ENCODE data around the gene ENOX1. TPM values are rescaled to one million over a fixed set of nuclear protein-coding genes. Genes with fewer than 3 reads are reported as not detected.

ENOX1 gene
- polyA plus RNA-seq, 2 of the 4 experiments (the other 2 are of a cell fraction) = 0.28 to 0.41 TPM

DNA sequence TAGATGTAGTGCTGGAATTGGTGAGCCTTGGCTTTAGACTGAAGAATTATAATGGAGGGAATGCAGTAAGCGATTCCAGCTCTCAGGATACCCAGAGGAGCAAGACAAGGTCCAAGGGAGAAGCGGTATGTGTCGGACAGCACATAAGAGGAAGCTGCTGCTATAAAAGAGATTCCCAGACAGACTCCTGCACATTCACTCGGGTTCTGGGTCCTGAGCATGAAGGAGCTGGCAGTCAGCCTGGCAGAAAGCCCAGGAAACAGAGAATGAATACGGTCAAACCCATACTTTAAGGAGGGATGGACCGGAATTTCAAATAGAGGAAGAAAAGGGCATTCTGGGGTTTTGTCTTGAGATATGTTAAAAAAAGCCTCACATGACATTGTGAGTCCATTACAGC lies 455.1 kb downstream of the ENOX1 start (continued):
- TF ChIP-seq, protein P1, sequence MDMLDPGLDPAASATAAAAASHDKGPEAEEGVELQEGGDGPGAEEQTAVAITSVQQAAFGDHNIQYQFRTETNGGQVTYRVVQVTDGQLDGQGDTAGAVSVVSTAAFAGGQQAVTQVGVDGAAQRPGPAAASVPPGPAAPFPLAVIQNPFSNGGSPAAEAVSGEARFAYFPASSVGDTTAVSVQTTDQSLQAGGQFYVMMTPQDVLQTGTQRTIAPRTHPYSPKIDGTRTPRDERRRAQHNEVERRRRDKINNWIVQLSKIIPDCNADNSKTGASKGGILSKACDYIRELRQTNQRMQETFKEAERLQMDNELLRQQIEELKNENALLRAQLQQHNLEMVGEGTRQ (IDR thresholded peaks at IDR 0.05) = no peak
- TF ChIP-seq PHF8 (IDR thresholded peaks at IDR 0.05; ENCODE audit: borderline replicate concordance, low read depth) (no peak), RCOR1 (IDR thresholded peaks at IDR 0.05; ENCODE audit: low read depth, low read length) (no peak), KDM5A (IDR thresholded peaks at IDR 0.05) (no peak), EP300 (IDR thresholded peaks at IDR 0.05) (no peak), CEBPB (IDR thresholded peaks at IDR 0.05) (no peak), KDM1A (IDR thresholded peaks at IDR 0.05; ENCODE audit: low read depth) (no peak), JUNB (IDR thresholded peaks at IDR 0.05) (no peak), EHMT2 (IDR thresholded peaks at IDR 0.05; ENCODE audit: low read depth) (no peak)
- TF ChIP-seq, protein P2, sequence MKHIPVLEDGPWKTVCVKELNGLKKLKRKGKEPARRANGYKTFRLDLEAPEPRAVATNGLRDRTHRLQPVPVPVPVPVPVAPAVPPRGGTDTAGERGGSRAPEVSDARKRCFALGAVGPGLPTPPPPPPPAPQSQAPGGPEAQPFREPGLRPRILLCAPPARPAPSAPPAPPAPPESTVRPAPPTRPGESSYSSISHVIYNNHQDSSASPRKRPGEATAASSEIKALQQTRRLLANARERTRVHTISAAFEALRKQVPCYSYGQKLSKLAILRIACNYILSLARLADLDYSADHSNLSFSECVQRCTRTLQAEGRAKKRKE (CRISPR knock-in tag; IDR thresholded peaks at IDR 0.05; ENCODE audit: low read depth) = no peak

DNA sequence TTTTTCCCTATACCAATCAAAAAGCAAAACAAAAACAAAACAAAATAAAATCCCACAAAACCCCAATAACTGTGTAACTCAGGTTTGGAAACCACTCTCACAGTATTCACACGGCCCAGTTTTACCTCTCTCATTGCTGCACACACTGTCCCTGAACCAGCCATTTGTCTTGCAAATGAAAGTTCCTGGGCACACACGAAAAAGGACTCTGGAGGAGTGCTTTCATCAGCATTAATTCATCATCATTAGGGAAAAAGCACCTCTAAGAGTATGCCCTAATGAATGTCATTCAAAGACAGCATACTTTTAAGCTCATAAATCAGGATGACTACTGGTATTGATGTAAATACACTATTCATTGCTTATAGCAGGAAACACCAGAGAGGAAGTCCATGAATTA lies 457.1 kb downstream of the ENOX1 start:
- DNase-seq (ENCODE audit: low read depth in 1 of 2, low spot score in 1 of 2) (no peak), ATAC-seq (no peak), FAIRE-seq (no peak)
- Histone ChIP-seq H3K4me1 (no peaks in the 10 kb centered on the region), H3K4me2 (no peak overlapping the region), H3K4me3 (no peak overlapping the region), H3K9me3 (no peaks in the 10 kb centered on the region), H3K27ac (no peak overlapping the region)
- CTCF ChIA-PET = no interaction called here
- POLR2A ChIA-PET = no interaction called here
- TF ChIP-seq CBX8 (IDR thresholded peaks at IDR 0.05) = no peak
- no peak for TF ChIP-seq EHMT2 (IDR thresholded peaks at IDR 0.05; ENCODE audit: low read depth)
- TF ChIP-seq POLR2A (IDR thresholded peaks at IDR 0.05; ENCODE audit: low read length) = no peak
- TF ChIP-seq JUN (IDR thresholded peaks at IDR 0.05) = no peak
- TF ChIP-seq NFE2L2 (conservative IDR thresholded peaks at IDR 0.05; ENCODE audit: low read length) = no peak
- no peak for TF ChIP-seq NPAS2 (CRISPR knock-in tag; IDR thresholded peaks at IDR 0.05; ENCODE audit: borderline replicate concordance)
- TF ChIP-seq, protein P3, sequence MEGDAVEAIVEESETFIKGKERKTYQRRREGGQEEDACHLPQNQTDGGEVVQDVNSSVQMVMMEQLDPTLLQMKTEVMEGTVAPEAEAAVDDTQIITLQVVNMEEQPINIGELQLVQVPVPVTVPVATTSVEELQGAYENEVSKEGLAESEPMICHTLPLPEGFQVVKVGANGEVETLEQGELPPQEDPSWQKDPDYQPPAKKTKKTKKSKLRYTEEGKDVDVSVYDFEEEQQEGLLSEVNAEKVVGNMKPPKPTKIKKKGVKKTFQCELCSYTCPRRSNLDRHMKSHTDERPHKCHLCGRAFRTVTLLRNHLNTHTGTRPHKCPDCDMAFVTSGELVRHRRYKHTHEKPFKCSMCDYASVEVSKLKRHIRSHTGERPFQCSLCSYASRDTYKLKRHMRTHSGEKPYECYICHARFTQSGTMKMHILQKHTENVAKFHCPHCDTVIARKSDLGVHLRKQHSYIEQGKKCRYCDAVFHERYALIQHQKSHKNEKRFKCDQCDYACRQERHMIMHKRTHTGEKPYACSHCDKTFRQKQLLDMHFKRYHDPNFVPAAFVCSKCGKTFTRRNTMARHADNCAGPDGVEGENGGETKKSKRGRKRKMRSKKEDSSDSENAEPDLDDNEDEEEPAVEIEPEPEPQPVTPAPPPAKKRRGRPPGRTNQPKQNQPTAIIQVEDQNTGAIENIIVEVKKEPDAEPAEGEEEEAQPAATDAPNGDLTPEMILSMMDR (IDR thresholded peaks at IDR 0.05) = no peak
- TF ChIP-seq, protein P4, sequence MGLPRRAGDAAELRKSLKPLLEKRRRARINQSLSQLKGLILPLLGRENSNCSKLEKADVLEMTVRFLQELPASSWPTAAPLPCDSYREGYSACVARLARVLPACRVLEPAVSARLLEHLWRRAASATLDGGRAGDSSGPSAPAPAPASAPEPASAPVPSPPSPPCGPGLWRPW (IDR thresholded peaks at IDR 0.05) = no peak
- TF ChIP-seq, protein P1 (IDR thresholded peaks at IDR 0.05) = no peak
- no peak for TF ChIP-seq MYC (IDR thresholded peaks at IDR 0.05; ENCODE audit: borderline replicate concordance, low read length)
- TF ChIP-seq KDM5A (IDR thresholded peaks at IDR 0.05) = no peak
- TF ChIP-seq CEBPB (IDR thresholded peaks at IDR 0.05) = no peak
- TF ChIP-seq SMC3 (IDR thresholded peaks at IDR 0.05) = no peak
- TF ChIP-seq, protein P5, sequence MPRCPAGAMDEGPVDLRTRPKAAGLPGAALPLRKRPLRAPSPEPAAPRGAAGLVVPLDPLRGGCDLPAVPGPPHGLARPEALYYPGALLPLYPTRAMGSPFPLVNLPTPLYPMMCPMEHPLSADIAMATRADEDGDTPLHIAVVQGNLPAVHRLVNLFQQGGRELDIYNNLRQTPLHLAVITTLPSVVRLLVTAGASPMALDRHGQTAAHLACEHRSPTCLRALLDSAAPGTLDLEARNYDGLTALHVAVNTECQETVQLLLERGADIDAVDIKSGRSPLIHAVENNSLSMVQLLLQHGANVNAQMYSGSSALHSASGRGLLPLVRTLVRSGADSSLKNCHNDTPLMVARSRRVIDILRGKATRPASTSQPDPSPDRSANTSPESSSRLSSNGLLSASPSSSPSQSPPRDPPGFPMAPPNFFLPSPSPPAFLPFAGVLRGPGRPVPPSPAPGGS (IDR thresholded peaks at IDR 0.05) = no peak
- no peak for TF ChIP-seq HOXB13 (CRISPR knock-in tag; IDR thresholded peaks at IDR 0.05; ENCODE audit: low read depth)
- TF ChIP-seq HEYL (CRISPR knock-in tag; IDR thresholded peaks at IDR 0.05) = no peak
- TF ChIP-seq NR3C1 (IDR thresholded peaks at IDR 0.05) = no peak
- TF ChIP-seq, protein P6, sequence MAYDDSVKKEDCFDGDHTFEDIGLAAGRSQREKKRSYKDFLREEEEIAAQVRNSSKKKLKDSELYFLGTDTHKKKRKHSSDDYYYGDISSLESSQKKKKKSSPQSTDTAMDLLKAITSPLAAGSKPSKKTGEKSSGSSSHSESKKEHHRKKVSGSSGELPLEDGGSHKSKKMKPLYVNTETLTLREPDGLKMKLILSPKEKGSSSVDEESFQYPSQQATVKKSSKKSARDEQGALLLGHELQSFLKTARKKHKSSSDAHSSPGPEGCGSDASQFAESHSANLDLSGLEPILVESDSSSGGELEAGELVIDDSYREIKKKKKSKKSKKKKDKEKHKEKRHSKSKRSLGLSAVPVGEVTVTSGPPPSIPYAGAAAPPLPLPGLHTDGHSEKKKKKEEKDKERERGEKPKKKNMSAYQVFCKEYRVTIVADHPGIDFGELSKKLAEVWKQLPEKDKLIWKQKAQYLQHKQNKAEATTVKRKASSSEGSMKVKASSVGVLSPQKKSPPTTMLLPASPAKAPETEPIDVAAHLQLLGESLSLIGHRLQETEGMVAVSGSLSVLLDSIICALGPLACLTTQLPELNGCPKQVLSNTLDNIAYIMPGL (CRISPR knock-in tag; IDR thresholded peaks at IDR 0.05; ENCODE audit: borderline replicate concordance) = no peak
- no peak for TF ChIP-seq ZFP36 (IDR thresholded peaks at IDR 0.05; ENCODE audit: borderline replicate concordance, partially characterized antibody)
- TF ChIP-seq KDM1A (IDR thresholded peaks at IDR 0.05; ENCODE audit: low read depth) = no peak
- WGBS (ENCODE audit: missing lambda C conversion rate) = 17% methylated on average over 2 of the region's 2 CpGs
